Epithelial cell of esophagus (primary cell): ENCODE measurements around the gene METTL18.
A peak's percentile ranks its signal among the peaks of the same experiment; 100 is the strongest.

Experiments used
- DNase-seq: peaks from one replicate; pipeline ENCODE4 v3.0.0; 2010; ENCODE audit warnings: low read depth
- H3K4me3 ChIP-seq: 2 replicates; pipeline ENCODE4 v1.5.1; 2011; ENCODE audit warnings: mild to moderate bottlenecking, low read length, control low read depth
- CTCF ChIP-seq: IDR thresholded peaks from 2 replicates; pipeline ENCODE4 v1.5.1; 2011; ENCODE audit warnings: low read depth, mild to moderate bottlenecking, low read length, control low read depth, inconsistent platforms; ENCODE audit not compliant: insufficient read depth; ENCODE audit errors: missing control alignments

METTL18 gene

GRCh38 chr1:169809370-169810095 is 14.8 kb upstream of the METTL18 start:
- DNase-seq = peak; percentile 51
- no peak overlapping the region for H3K4me3 ChIP-seq
- peak; percentile 43 for TF ChIP-seq CTCF

GRCh38 chr1:169804941-169805340 is 10.2 kb upstream of the METTL18 start:
- DNase-seq = no peak
- no peak overlapping the region for H3K4me3 ChIP-seq
- no peak for TF ChIP-seq CTCF

GRCh38 chr1:169802888-169803287 is 8.2 kb upstream of the METTL18 start:
- DNase-seq = no peak
- no peak for TF ChIP-seq CTCF
- H3K4me3 ChIP-seq = no peak overlapping the region

GRCh38 chr1:169797281-169797680 is 2.6 kb upstream of the METTL18 start:
- no peak for TF ChIP-seq CTCF
- no peak overlapping the region for H3K4me3 ChIP-seq
- DNase-seq = no peak

- H3K4me3 ChIP-seq = no peak overlapping the region
- TF ChIP-seq CTCF = no peak
- no peak for DNase-seq
These were observed 1.6 kb upstream of the METTL18 start for GRCh38 chr1:169796274-169796810.

GRCh38 chr1:169795687-169796086 is 980 bp upstream of the METTL18 start:
- peak overlapping the region; percentile 93 for H3K4me3 ChIP-seq
- peak; percentile 21 for DNase-seq
- no peak for TF ChIP-seq CTCF

- H3K4me3 ChIP-seq = peak overlapping the region; percentile 93
- DNase-seq = no peak
- no peak for TF ChIP-seq CTCF
These were observed 977 bp downstream of the METTL18 start for GRCh38 chr1:169793730-169794129.
